Mesenteric fat pad (tissue), 1 donor: ENCODE data around the gene UNC50. TPM values are rescaled to one million over a fixed set of nuclear protein-coding genes. Genes with fewer than 3 reads are reported as not detected.

ENCODE experiments used
- DNase-seq: peaks from one replicate; pipeline ENCODE4 v3.0.0-alpha.2; 2020; ENCODE audit warnings: low spot score
- total RNA-seq: library from RNA; stranded (reverse); fragmentation: NEBNext Ultra II Directional; extraction: Animal tissue kit (Norgen Biotek cat#: 25700); gene quantifications from one replicate; pipeline ENCODE4 v1.2.1, GENCODE V29; 2021
- donor health status: DM: yes; HTN: yes; CAD: no.

UNC50 gene
- total RNA-seq, 1 donor from 2014 or later = 46.6 TPM

DNA sequence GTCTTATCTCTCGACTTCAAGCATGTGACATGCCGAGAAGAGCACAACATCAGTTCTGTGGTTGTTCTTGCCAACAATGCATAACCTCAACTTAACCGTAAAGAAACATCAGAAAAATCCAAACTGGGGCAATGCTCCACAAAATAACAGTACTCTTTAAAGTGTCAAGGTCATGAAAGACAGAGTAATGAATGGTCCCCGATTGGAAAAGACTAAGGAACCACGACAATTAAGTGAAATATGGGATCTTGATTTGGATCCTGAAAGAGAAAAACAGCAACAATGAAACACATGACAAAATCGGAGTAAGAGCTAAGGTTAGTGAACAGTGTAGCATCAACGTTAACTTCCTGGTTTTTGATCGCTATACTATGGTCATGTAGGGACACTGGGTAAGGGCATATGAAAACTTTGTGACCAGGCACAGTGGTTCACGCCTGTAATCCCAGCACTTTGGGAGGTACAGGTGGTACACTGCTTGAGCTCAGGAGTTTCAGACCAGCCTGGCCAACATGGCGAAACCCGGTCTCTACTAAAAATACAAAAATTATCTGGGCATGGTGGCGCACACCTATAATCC is 55.2 kb downstream of the UNC50 start:
- DNase-seq = no peak

DNA sequence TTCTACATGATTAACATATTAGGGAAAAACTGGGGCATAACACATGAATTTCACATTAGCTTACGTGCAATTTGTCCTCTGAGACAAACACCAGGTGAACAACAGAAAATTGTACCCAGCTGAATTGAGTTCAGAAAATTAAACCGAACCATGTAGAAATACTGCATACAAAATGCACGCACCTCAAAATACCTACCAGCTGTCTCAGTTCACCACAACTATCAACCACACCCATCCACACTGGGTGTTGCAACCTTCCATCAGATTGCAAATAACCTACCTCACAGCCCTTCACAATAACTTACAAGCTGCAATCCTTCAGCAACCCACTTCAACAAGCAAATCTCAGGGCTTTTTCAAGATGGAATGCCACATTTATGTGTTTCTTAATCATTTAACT is 55.9 kb downstream of the UNC50 start:
- DNase-seq = no peak

DNA sequence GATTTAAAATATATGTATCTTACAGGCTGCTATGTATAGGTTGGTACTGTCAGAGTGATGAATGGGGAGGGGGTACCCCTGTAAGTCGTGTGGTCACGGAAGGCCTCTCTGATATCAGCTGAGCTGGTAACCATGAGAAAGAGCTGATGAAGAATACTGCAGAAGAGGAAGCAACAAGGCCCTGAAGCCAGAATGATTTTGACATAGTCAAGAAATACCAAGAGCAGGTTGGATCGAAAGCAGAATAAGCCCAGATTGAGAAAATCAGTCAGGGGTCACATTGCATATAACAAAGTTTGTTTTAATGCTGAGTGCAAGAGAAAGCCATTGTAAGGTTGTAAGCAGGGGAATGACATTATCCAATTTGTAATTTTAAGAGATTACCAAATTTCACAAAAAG is 57.3 kb downstream of the UNC50 start:
- no peak for DNase-seq

Other genes with a start within 250 kb of the UNC50 start
- gene INPP4A, start 163.7 kb upstream of the UNC50 start, total RNA-seq = 30.3 TPM
- gene COA5, start 77 bp upstream of the UNC50 start, total RNA-seq = 18.0 TPM
- gene MGAT4A, start 122.5 kb downstream of the UNC50 start, total RNA-seq = 50.6 TPM